ENCODE results near the gene FEM1B. TPM values are rescaled to one million over a fixed set of nuclear protein-coding genes. Genes with fewer than 3 reads are reported as not detected.

The FEM1B gene
- total and polyA plus RNA-seq, 2 experiments from 2014 or later = 11.9 to 62.8 TPM

DNA sequence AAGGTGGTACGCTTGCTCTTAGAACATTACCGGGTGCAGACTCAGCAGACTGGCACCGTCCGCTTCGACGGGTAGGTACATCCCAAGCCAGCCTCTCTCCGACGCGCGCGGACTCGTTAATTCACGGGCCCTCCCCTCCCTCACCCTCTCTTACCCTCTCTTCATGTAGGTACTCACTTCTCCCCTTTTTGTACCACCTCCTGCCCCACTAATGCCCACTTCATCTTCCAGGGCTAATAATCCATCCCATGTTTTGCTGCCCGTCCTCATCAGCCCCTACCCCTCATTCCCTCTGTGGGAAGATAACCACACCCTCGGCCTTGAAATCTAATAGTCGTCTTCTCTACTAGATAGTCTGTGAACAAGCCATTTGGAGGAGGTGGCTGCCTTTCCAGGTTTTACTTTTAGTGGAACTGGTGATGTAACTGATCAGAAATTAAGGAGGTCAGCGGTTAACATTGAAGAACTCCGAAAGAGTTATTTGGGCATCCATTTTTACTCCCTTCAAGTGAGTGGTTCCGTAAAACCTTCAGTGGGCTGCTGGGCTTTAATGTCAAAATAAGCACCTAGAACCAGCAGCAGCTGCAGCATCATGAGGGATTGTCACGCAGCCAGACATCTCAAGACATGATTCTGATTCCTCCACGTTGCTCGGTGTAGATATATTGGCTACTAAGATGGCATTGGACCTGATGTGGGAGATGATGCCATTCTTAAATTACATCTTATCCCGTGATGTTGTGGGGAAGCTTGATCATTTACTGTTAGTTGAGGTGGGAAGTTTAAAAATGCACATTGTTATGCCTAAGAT, 1.3 kb downstream of the FEM1B start:
- H3K79me2 ChIP-seq = peaks cover 59% of the 10 kb centered on the region
- peak overlapping the region; percentile 93 for H2AFZ ChIP-seq
- H3K9me2 ChIP-seq (replicated peaks; ENCODE audit: insufficient read depth) = no peaks in the 10 kb centered on the region
- H3K27ac ChIP-seq = peak overlapping the region; percentile 100
- no peaks in the 10 kb centered on the region for H3K27me3 ChIP-seq
- H3K4me3 ChIP-seq = peak overlapping the region; percentile 80
- no peak for DNase-seq (ENCODE audit: low spot score)
- WGBS (ENCODE audit: low lambda C conversion rate, missing lambda C conversion rate) = 3% methylated on average over 23 of the region's 23 CpGs
- TF ChIP-seq EZH2phosphoT487 (IDR thresholded peaks at IDR 0.05; ENCODE audit: low read depth, severe bottlenecking, unreplicated experiment) (no peak), EZH2 (IDR thresholded peaks at IDR 0.05; ENCODE audit: borderline replicate concordance) (no peak)
- TF ChIP-seq, protein P1, sequence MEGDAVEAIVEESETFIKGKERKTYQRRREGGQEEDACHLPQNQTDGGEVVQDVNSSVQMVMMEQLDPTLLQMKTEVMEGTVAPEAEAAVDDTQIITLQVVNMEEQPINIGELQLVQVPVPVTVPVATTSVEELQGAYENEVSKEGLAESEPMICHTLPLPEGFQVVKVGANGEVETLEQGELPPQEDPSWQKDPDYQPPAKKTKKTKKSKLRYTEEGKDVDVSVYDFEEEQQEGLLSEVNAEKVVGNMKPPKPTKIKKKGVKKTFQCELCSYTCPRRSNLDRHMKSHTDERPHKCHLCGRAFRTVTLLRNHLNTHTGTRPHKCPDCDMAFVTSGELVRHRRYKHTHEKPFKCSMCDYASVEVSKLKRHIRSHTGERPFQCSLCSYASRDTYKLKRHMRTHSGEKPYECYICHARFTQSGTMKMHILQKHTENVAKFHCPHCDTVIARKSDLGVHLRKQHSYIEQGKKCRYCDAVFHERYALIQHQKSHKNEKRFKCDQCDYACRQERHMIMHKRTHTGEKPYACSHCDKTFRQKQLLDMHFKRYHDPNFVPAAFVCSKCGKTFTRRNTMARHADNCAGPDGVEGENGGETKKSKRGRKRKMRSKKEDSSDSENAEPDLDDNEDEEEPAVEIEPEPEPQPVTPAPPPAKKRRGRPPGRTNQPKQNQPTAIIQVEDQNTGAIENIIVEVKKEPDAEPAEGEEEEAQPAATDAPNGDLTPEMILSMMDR (IDR thresholded peaks at IDR 0.05; ENCODE audit: poor library complexity) = no peak
- no peaks in the 10 kb centered on the region for H3K36me3 ChIP-seq (replicated peaks; ENCODE audit: insufficient read depth, low read depth)
- peaks cover 34% of the 10 kb centered on the region for H3K4me1 ChIP-seq (ENCODE audit: insufficient read depth)
- H4K20me1 ChIP-seq (ENCODE audit: insufficient read depth, poor library complexity, severe bottlenecking) = peaks cover 37% of the 10 kb centered on the region
- H3K4me2 ChIP-seq = peak overlapping the region; percentile 73
- no peaks in the 10 kb centered on the region for H3K9me3 ChIP-seq (ENCODE audit: low read depth)

DNA sequence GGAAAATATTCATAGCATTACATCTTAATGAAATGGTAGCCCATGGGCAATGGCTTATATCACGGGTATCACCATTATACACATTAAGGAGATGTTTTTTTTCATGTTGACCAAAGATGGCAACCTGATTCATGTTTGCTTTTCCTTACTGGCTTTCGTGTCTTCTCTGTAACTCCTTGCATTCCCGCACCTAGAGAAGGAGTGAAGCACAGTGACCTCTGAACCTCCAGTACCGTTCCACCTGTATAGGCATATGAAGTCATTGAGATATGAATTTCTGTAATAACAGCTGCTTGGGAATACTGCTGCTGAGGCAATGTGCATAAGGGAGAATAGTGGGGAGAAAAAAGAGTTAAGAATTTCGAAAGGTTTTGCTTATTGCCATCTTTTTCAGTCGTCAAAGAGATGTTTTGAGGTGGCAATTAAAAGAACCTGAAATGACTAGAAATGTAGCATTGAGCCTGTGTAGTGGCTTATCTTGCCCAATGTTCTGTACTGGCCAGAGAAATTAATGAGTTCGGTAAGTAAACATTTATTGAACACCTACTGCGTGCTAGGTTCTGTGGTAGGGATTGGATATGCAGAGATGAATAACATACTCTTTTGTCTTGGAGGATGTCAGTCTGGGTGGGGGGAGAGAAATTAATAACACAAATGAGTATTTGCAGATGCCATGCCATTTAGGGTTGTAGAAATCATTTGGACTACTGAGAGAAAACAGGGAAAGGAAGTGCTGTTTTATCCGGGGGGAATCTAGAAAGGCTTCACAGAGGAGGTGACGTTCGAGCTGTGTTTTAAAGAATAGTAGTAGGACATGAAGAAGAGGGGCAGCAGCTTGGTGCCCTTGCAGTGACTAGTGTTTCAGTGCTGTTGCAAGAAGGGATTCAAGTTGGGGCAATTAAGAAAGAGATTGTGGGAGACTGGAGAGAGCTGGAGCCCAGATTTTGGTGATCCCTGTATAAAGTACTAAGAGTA, 2.5 kb downstream of the FEM1B start:
- 41% methylated on average over 11 of the region's 11 CpGs for WGBS (ENCODE audit: low lambda C conversion rate, missing lambda C conversion rate)

DNA sequence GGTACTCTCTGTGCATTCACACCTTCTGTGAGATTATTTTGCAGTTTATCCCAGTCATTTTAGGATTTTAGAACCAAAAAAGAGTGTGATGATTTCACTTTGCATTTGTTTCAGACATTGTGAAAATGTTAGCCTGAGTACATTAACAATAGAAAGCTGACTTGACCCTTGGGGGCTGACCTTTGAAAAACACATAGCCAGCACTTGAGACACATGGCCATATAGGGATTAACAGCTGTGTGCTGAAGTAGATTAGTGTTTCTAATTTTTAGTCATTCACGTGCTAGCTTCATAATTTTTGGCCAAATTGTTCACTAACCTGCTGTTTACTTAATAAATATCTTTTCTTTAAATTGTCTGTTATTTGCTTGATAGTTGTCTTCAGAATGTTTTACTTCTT, 3.5 kb downstream of the FEM1B start:
- Histone ChIP-seq H4K20me1 (ENCODE audit: insufficient read depth, poor library complexity, severe bottlenecking) (peaks cover 47% of the 10 kb centered on the region), H2AFZ (no peak overlapping the region), H3K4me3 (no peak overlapping the region), H3K79me2 (peaks cover 82% of the 10 kb centered on the region), H3K9me3 (ENCODE audit: low read depth) (no peaks in the 10 kb centered on the region), H3K4me1 (ENCODE audit: insufficient read depth) (peaks cover 34% of the 10 kb centered on the region), H3K36me3 (replicated peaks; ENCODE audit: insufficient read depth, low read depth) (no peaks in the 10 kb centered on the region), H3K27me3 (no peaks in the 10 kb centered on the region), H3K9me2 (replicated peaks; ENCODE audit: insufficient read depth) (no peaks in the 10 kb centered on the region), H3K4me2 (peak overlapping the region; percentile 73), H3K27ac (peak overlapping the region; percentile 47)
- WGBS (ENCODE audit: low lambda C conversion rate, missing lambda C conversion rate) = 18% methylated on average over 1 of the region's 1 CpG
- DNase-seq (ENCODE audit: low spot score) = no peak
- TF ChIP-seq EZH2 (IDR thresholded peaks at IDR 0.05; ENCODE audit: borderline replicate concordance) (no peak), EZH2phosphoT487 (IDR thresholded peaks at IDR 0.05; ENCODE audit: low read depth, severe bottlenecking, unreplicated experiment) (no peak)
- TF ChIP-seq, protein P1 (IDR thresholded peaks at IDR 0.05; ENCODE audit: poor library complexity) = no peak

More for the DNA sequence above, 2.5 kb downstream of the FEM1B start:
- DNase-seq (ENCODE audit: low spot score) = no peak
- Histone ChIP-seq H3K27me3 (no peaks in the 10 kb centered on the region), H3K9me3 (ENCODE audit: low read depth) (no peaks in the 10 kb centered on the region), H4K20me1 (ENCODE audit: insufficient read depth, poor library complexity, severe bottlenecking) (peaks cover 45% of the 10 kb centered on the region), H3K4me1 (ENCODE audit: insufficient read depth) (peaks cover 34% of the 10 kb centered on the region), H3K9me2 (replicated peaks; ENCODE audit: insufficient read depth) (no peaks in the 10 kb centered on the region), H3K27ac (peak overlapping the region; percentile 100), H3K79me2 (peaks cover 72% of the 10 kb centered on the region), H3K36me3 (replicated peaks; ENCODE audit: insufficient read depth, low read depth) (no peaks in the 10 kb centered on the region), H3K4me2 (peak overlapping the region; percentile 73), H3K4me3 (peak overlapping the region; percentile 80), H2AFZ (no peak overlapping the region)
- TF ChIP-seq EZH2phosphoT487 (IDR thresholded peaks at IDR 0.05; ENCODE audit: low read depth, severe bottlenecking, unreplicated experiment) = no peak
- TF ChIP-seq, protein P1 (IDR thresholded peaks at IDR 0.05; ENCODE audit: poor library complexity) = no peak
- no peak for TF ChIP-seq EZH2 (IDR thresholded peaks at IDR 0.05; ENCODE audit: borderline replicate concordance)
